ENCODE data around the gene MLANA.

- TF ChIP-seq POLR2A (IDR thresholded peaks at IDR 0.05; ENCODE audit: low read depth, low read length) (no peak), POLR2AphosphoS5 (IDR thresholded peaks at IDR 0.05; ENCODE audit: low read depth, low read length) (no peak), TAF1 (IDR thresholded peaks at IDR 0.05; ENCODE audit: low read depth, low read length) (no peak), SPI1 (IDR thresholded peaks at IDR 0.05; ENCODE audit: low read depth, low read length) (no peak), POU2F2 (IDR thresholded peaks at IDR 0.05; ENCODE audit: low read depth, low read length) (no peak)
Measured at GRCh38 chr9:5886114-5886939, 4.4 kb upstream of the MLANA start.

Measured in GM12891 (cell line).